ENCODE data around the gene PSPN.
A peak's percentile ranks its signal among the peaks of the same experiment; 100 is the strongest.
"Not testable (repeated sequence)": the region's sequence is repeated elsewhere in the genome, so short reads cannot be mapped to it uniquely, and the experiment has no call there.

Gene PSPN

DNA sequence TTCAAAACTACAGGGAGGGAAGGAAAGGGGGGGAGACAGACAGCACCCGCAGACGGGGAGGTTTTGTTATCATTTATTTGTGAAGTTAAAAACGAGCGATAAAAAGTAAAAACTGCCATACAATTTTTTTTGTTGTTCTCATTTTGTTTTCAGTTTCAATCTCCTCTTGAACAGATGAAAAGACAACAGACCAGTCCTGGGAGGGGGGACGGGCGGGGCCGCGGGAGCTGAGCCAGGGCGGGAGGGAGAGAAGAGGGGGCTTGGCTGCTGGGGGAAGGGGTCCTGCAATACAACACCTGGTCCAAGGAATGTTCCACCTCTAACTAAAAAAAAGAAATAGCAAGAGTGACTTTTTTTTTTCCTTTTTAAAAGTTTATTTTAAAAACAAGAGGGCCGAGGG lies 37.6 kb upstream of the PSPN start:
- Mint-ChIP-seq H3K4me3 (no peak overlapping the region), H3K36me3 (peaks cover 40% of the 10 kb centered on the region), H3K9me3 (no peaks in the 10 kb centered on the region), H3K4me1 (no peaks in the 10 kb centered on the region), H3K27ac (no peak overlapping the region), H3K27me3 (no peaks in the 10 kb centered on the region)
- no peak for ATAC-seq

- peak; percentile 46 for ATAC-seq
- no peaks in the 10 kb centered on the region for H3K27me3 Mint-ChIP-seq
- no peak overlapping the region for H3K4me3 Mint-ChIP-seq
- H3K27ac Mint-ChIP-seq: no peak overlapping the region
- H3K4me1 Mint-ChIP-seq: no peaks in the 10 kb centered on the region
- peaks cover 35% of the 10 kb centered on the region for H3K36me3 Mint-ChIP-seq
- no peaks in the 10 kb centered on the region for H3K9me3 Mint-ChIP-seq
These were observed 36.8 kb upstream of the PSPN start for GRCh38 chr19:6412447-6413091.

GRCh38 chr19:6412061-6412446 lies 36.3 kb upstream of the PSPN start:
- Mint-ChIP-seq H3K27ac (no peak overlapping the region), H3K9me3 (no peaks in the 10 kb centered on the region), H3K4me3 (no peak overlapping the region), H3K36me3 (peaks cover 32% of the 10 kb centered on the region), H3K27me3 (no peaks in the 10 kb centered on the region), H3K4me1 (no peaks in the 10 kb centered on the region)
- peak; percentile 41 for ATAC-seq

GRCh38 chr19:6409346-6409745 lies 33.6 kb upstream of the PSPN start:
- Mint-ChIP-seq H3K36me3 (peaks cover 8% of the 10 kb centered on the region), H3K4me1 (no peaks in the 10 kb centered on the region), H3K27ac (no peak overlapping the region), H3K27me3 (no peaks in the 10 kb centered on the region), H3K9me3 (no peaks in the 10 kb centered on the region), H3K4me3 (no peak overlapping the region)
- no peak for ATAC-seq

GRCh38 chr19:6406401-6406800 lies 30.7 kb upstream of the PSPN start:
- no peak overlapping the region for H3K27ac Mint-ChIP-seq
- ATAC-seq: no peak
- H3K9me3 Mint-ChIP-seq: no peaks in the 10 kb centered on the region
- H3K36me3 Mint-ChIP-seq: no peaks in the 10 kb centered on the region
- H3K4me1 Mint-ChIP-seq: no peaks in the 10 kb centered on the region
- no peak overlapping the region for H3K4me3 Mint-ChIP-seq
- no peaks in the 10 kb centered on the region for H3K27me3 Mint-ChIP-seq

- no peaks in the 10 kb centered on the region for H3K36me3 Mint-ChIP-seq
- no peak overlapping the region for H3K4me3 Mint-ChIP-seq
- H3K9me3 Mint-ChIP-seq: no peaks in the 10 kb centered on the region
- H3K4me1 Mint-ChIP-seq: no peaks in the 10 kb centered on the region
- no peak overlapping the region for H3K27ac Mint-ChIP-seq
- ATAC-seq: no peak
- peaks cover 8% of the 10 kb centered on the region for H3K27me3 Mint-ChIP-seq
These were observed 27.3 kb upstream of the PSPN start for GRCh38 chr19:6402837-6403608.

GRCh38 chr19:6402058-6402457 lies 26.3 kb upstream of the PSPN start:
- Mint-ChIP-seq H3K4me1 (no peaks in the 10 kb centered on the region), H3K9me3 (no peaks in the 10 kb centered on the region), H3K36me3 (no peaks in the 10 kb centered on the region), H3K27me3 (peaks cover 8% of the 10 kb centered on the region), H3K27ac (no peak overlapping the region), H3K4me3 (no peak overlapping the region)
- no peak for ATAC-seq

DNA sequence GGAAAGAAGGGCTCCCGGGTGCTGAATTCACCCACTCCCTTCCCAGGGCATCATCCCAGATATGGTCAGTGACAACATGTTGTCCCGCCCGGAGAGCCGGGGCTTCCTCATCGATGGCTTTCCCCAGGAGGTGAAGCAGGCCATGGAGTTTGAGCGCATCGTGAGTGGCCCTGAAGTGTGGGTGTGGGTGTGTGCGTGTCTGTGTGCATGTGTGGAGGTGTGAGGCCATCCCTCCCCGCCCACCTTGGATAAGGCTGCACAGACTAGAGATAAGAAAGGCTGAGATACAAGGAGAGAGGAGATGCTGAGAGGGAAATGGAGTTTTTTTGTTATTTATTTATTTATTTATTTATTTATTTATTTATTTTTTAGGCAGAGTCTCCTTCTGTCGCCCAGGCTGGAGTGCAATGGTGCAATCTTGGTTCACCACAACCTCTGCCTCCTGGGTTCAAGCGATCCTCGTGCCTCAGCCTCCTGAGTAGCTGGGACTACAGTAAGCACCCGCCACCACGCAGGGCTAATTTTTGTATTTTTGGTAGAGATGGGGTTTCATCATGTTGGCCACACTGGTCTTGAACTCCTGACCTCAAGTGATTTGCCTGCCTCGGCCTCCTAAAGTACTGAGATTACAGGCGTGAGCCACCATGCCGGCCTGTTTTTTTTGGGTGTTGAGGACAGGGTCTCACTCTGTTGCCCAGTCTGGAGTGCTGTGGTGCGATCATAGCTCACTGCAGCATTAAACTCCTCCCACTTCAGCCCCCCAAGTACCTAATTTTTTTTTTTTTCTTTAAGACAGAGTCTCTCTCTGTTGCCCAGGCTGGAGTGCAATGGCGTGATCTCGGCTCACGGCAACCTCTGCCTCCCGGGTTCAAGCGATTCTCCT lies 24.6 kb upstream of the PSPN start:
- H3K27me3 Mint-ChIP-seq, H3K36me3 Mint-ChIP-seq, H3K27ac Mint-ChIP-seq, H3K4me3 Mint-ChIP-seq, ATAC-seq, H3K4me1 Mint-ChIP-seq, H3K9me3 Mint-ChIP-seq: not testable (repeated sequence)

DNA sequence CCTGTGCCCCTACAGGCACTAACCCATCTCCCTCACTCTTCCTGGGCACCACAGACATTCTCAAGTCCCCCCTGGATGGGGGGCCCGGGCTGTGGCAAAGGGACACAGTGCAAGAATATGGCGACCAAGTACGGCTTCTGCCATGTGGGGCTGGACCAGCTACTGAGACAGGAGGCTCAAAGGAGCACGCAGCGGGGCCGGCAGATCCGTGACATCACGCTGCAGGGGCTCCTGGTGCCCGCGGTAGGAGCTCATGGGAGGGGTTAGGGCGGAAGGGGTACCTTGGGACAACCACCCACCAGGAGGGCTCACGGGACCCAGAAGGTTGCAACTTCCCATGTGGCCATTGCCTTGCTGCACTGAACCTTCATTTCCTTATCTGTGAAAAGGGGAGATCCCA lies 20.6 kb upstream of the PSPN start:
- Mint-ChIP-seq H3K4me1 (peaks cover 23% of the 10 kb centered on the region), H3K27ac (no peak overlapping the region), H3K36me3 (peaks cover 7% of the 10 kb centered on the region), H3K9me3 (no peaks in the 10 kb centered on the region), H3K27me3 (peaks cover 8% of the 10 kb centered on the region), H3K4me3 (no peak overlapping the region)
- no peak for ATAC-seq

DNA sequence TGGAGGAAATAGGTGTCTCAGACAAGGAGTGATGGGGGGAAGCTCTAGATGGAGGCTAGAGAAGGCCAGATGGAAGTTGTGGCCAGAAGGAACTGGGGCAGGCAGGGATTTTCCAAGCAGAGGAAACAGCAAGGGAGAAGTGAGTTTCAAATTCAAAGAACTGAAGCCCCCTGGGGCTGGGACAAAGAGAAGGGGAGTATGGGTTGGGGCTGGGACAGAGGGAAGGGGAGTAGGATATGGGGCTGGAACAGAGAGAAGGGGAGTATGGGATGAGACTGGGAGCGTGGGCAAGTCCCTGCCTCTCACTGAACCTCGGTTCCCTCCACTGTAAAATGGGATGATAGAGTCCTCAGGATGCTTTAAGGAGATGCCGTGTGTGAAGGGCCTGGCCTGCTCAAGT lies 19.1 kb upstream of the PSPN start:
- Mint-ChIP-seq H3K4me3 (no peak overlapping the region), H3K27ac (no peak overlapping the region), H3K9me3 (no peaks in the 10 kb centered on the region), H3K36me3 (peaks cover 13% of the 10 kb centered on the region), H3K4me1 (peaks cover 29% of the 10 kb centered on the region), H3K27me3 (peaks cover 2% of the 10 kb centered on the region)
- ATAC-seq: no peak

DNA sequence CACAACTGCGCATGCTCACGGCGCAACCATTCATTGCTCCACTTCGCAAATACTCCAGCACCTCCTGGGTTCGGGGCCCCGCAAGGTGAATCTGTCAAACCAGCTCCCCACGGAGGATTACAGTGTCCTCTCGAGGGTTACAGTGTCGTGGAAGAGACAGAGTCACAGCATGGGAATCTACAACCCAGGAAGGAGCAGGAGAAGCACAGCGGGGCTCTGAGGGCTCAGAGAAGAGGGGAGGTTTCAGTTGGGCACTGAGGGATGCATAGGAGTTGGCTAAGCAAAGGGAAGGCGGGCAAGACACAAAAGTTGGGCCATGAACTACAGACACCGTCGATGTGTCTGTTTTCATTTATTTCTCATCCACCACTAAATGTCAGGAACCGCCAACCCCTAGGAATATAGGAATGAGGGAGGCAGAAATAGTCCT lies 18.3 kb upstream of the PSPN start:
- peaks cover 18% of the 10 kb centered on the region for H3K36me3 Mint-ChIP-seq
- H3K4me3 Mint-ChIP-seq: peak overlapping the region; percentile 90
- peaks cover 29% of the 10 kb centered on the region for H3K4me1 Mint-ChIP-seq
- no peaks in the 10 kb centered on the region for H3K9me3 Mint-ChIP-seq
- no peak for ATAC-seq
- peak overlapping the region; percentile 97 for H3K27ac Mint-ChIP-seq
- no peaks in the 10 kb centered on the region for H3K27me3 Mint-ChIP-seq

DNA sequence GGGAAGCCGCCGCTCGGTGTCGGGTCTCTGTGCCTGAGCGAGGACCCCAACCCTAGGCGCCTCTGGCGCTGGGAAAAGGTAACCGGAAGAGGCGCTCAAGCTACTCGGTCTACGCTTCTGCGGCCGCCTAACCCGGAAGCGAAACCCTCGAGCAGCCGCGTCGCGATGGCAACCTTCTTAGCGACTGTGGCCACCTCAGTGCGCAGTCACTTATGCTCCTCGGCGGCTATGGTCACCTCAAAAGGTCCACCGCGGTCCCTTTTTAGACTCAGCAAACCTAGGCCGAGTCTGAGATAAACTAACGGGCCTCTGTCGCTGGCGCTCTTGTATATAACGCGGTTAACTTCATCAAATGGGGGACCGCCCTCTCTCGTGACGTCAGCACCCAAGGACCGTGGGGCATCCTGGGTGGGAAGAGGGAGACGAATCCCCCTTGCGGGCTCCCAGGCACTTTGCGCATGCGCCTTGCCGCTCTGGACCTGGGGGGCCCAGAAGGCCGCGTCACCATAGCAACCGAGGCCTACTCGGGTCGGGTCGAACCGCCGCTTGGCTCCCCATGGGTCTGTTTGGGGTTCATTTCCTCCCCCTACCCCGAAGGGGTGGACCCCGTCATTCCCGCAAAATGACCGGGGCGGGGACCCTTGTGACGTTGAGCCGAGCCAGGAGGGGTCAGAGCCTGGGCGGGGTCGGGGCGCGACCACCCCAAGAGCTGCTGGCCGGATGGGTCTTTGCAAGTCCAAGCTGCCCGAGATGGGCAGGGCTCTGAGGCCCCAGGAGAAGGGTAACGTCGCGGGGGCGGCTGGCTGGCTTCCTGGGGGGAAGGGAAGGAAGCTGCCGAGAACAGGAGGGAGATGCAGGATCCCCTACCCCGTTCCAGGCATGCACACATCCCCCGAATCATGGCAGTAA lies 17.6 kb upstream of the PSPN start, which contains the start of gene GTF2F1:
GTF2F1 (minus strand) TSS at position 91 of the 909 bp plus-strand sequence. CDS start 169 bp downstream, outside the sequence.
- H3K27ac Mint-ChIP-seq: peak within 1 kb of the TSS; percentile 97
- H3K4me1 Mint-ChIP-seq: peaks cover 29% of the 10 kb centered on the region
- H3K9me3 Mint-ChIP-seq: no peaks in the 10 kb centered on the region
- H3K36me3 Mint-ChIP-seq: peaks cover 21% of the 10 kb centered on the region
- peak within 1 kb of the TSS; percentile 90 for H3K4me3 Mint-ChIP-seq
- peak; percentile 93 for ATAC-seq
- H3K27me3 Mint-ChIP-seq: no peaks in the 10 kb centered on the region

DNA sequence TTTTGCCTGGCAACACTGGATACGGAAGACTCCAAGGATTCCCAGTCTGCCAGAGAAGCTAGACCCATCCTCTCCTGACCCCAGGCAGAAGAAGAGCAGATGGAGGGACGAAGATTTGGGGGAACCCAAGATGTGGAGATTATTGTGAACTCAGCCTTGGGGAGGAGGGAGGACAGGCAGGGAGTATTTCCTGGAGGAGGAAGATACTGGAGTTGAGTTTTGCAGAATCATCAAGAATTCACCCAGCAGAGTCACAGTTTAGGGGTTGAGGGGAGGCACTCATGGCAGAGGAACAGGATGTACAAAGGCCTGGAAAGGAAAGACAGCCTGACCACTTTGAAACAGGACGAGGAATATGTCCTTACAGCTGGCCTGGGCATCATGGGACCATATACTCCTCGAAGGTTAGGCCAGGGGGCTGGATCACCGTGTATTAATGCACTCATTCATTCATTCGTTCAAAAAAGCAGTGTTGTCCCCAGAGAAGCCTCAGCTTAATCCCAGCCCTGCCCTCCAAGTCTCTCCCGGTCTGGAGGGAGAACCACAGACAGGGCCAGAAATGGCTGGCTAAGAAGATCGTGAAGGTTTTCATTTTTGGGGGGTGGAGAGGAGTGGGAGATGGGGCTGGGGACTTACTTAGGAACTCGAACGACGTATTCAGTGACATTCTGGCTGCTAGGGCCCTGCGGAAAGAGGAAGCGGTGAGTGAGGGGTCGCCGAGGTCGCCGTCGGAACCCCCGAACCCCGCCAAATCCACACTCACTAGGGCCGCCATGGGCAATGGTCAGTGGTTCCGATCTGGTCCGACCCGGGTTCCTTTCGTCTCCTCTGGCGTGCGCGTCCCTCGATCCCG lies 16.7 kb upstream of the PSPN start:
- peak; percentile 37 for ATAC-seq
- H3K27ac Mint-ChIP-seq: peak overlapping the region; percentile 97
- H3K4me1 Mint-ChIP-seq: peaks cover 29% of the 10 kb centered on the region
- H3K4me3 Mint-ChIP-seq: peak overlapping the region; percentile 90
- no peaks in the 10 kb centered on the region for H3K9me3 Mint-ChIP-seq
- H3K27me3 Mint-ChIP-seq: no peaks in the 10 kb centered on the region
- peaks cover 27% of the 10 kb centered on the region for H3K36me3 Mint-ChIP-seq

DNA sequence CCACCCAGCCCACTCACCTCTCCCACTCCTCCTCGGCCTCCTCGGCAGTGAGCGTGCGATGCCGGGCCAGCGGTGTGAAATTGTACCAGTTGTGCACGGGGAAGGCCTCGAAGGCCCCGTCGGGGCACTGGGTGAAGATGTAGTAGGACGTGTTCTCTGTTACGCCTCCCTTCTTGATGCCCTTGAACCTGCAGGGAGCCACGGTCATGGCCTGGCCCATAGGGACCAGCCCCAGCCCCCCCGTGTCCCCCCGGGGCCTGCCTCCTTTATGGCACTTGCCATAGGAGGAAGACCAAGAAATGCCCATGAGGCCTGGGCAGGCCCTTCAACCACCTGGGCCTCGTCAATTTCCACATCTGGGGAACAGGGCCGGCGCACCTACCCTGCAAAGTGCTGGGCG lies 11.6 kb upstream of the PSPN start:
- peaks cover 67% of the 10 kb centered on the region for H3K36me3 Mint-ChIP-seq
- peaks cover 16% of the 10 kb centered on the region for H3K4me1 Mint-ChIP-seq

More for the DNA sequence above, 11.6 kb upstream of the PSPN start:
- no peak for ATAC-seq
- H3K27me3 Mint-ChIP-seq: no peaks in the 10 kb centered on the region
- no peak overlapping the region for H3K4me3 Mint-ChIP-seq
- H3K27ac Mint-ChIP-seq: no peak overlapping the region
- H3K9me3 Mint-ChIP-seq: no peaks in the 10 kb centered on the region
